Liver (tissue), 3 donors: ENCODE data around the gene LIPC.

Source experiments
- CTCF ChIP-seq: fragments of 150-350 bp; IDR thresholded peaks from 2 replicates; pipeline ENCODE4 v1.5.1; 2017; ENCODE audit warnings: improper control_type of control experiment, low read depth, low read length; ENCODE audit not compliant: missing input control
- GABPA ChIP-seq, 2 donors: IDR thresholded peaks in 1 of 2; conservative IDR thresholded peaks in 1 of 2; 2 replicates each; pipeline ENCODE4 v1.6.1; 2016; ENCODE audit warnings: antibody characterized with exemption in 2 of 2, mild to moderate bottlenecking in 1 of 2, moderate library complexity in 1 of 2
- JUND ChIP-seq, 2 donors: IDR thresholded peaks; 2 replicates each; pipeline ENCODE4 v1.6.1; 2016; ENCODE audit warnings: antibody characterized with exemption in 2 of 2
- MAX ChIP-seq: IDR thresholded peaks from 2 replicates; pipeline ENCODE4 v1.6.1; 2016; ENCODE audit warnings: antibody characterized with exemption
- YY1 ChIP-seq: IDR thresholded peaks from 2 replicates; pipeline ENCODE4 v1.6.1; 2016; ENCODE audit warnings: antibody characterized with exemption, mild to moderate bottlenecking
- donor health status: healthy.
- donor health status: healthy.

DNA sequence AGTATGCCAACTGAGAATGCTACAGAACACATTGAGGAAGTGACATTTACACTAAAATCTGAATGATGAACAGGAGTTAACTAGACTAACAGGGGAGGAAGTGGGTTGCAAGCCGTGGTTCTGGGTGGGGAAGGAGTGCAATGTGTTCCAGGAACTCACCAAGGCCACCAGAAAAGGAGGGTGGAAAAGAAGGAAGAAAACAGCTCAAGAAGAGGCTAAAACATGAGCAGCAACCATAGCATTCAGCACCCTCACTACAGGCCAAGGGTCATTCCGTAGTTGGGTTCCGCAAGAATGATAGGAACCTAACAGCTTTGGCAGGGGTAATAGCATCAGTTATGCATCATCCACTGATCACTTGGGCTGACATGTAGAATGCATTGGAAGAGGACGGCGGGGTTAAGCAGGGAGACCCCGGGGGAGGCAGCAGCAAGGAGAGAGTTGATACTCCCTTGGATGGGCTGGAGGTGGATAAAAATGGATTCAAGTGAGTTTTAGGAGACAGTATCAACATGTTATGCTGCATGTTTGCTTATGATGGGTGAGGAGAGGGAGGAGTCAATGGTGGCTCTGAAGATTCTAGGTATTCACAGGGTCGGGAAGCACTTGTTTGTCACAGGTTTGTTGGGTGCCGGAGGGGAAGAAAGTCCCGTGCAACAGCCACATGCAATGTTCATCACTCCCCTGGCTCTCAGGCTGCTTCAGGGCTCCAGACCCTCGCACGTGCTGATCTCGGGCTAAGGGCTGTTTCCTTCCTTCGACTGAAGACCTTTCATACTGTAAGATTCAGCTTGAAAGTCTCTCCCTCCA lies 53.2 kb downstream of the LIPC start:
- TF ChIP-seq MAX, result no peak
- no peak for TF ChIP-seq GABPA (IDR thresholded peaks at IDR 0.05 in 1 of 2, conservative IDR thresholded peaks at IDR 0.05 in 1 of 2)
- no peak for TF ChIP-seq JUND (IDR thresholded peaks at IDR 0.05)
- TF ChIP-seq CTCF, result no peak
- no peak for TF ChIP-seq YY1
